Measurements from ENCODE around the gene ENPP3.
"Not testable (repeated sequence)": the region's sequence is repeated elsewhere in the genome, so short reads cannot be mapped to it uniquely, and the experiment has no call there.

ENPP3 gene

GRCh38 chr6:131687022-131687421, 49.9 kb downstream of the ENPP3 start:
- DNase-seq, result no peak

- DNase-seq, result no peak
Observed at GRCh38 chr6:131688286-131688685, 51.2 kb downstream of the ENPP3 start.

GRCh38 chr6:131692031-131692430, 54.9 kb downstream of the ENPP3 start:
- DNase-seq, result no peak

- DNase-seq, result no peak
Observed at GRCh38 chr6:131692589-131692988, 55.5 kb downstream of the ENPP3 start.

GRCh38 chr6:131693384-131693783, 56.3 kb downstream of the ENPP3 start:
- DNase-seq, result no peak

- peak; percentile 7 for DNase-seq
Observed at GRCh38 chr6:131694832-131695426, 57.8 kb downstream of the ENPP3 start.

- no peak for DNase-seq
Observed at GRCh38 chr6:131696956-131697355, 59.9 kb downstream of the ENPP3 start.

- DNase-seq, result not testable (repeated sequence)
Observed at GRCh38 chr6:131700851-131701250, 63.7 kb downstream of the ENPP3 start.

- not testable (repeated sequence) for DNase-seq
Observed at GRCh38 chr6:131703905-131704304, 66.8 kb downstream of the ENPP3 start.

GRCh38 chr6:131710917-131711316, 73.8 kb downstream of the ENPP3 start, which contains the start of gene CTAGE9:
Gene CTAGE9, minus strand, starts transcription at chr6:131711017. Its CDS starts 0 bp downstream, at chr6:131711017.
- DNase-seq, result not testable (repeated sequence)

- DNase-seq, result not testable (repeated sequence)
Observed at GRCh38 chr6:131715567-131715966, 78.5 kb downstream of the ENPP3 start.

- no peak for DNase-seq
Observed at GRCh38 chr6:131717836-131718542, 80.9 kb downstream of the ENPP3 start.

GRCh38 chr6:131721161-131721560, 84.1 kb downstream of the ENPP3 start:
- no peak for DNase-seq

GRCh38 chr6:131724114-131724513, 87.0 kb downstream of the ENPP3 start:
- DNase-seq, result no peak

- no peak for DNase-seq
Observed at GRCh38 chr6:131727467-131727866, 90.4 kb downstream of the ENPP3 start.

- no peak for DNase-seq
Observed at GRCh38 chr6:131727868-131728267, 90.8 kb downstream of the ENPP3 start.

GRCh38 chr6:131728296-131728939, 91.3 kb downstream of the ENPP3 start:
- DNase-seq, result no peak

- DNase-seq, result no peak
Observed at GRCh38 chr6:131729550-131729949, 92.4 kb downstream of the ENPP3 start.

- DNase-seq, result no peak
Observed at GRCh38 chr6:131730264-131730663, 93.2 kb downstream of the ENPP3 start.

- DNase-seq, result no peak
Observed at GRCh38 chr6:131731224-131731623, 94.1 kb downstream of the ENPP3 start.

- no peak for DNase-seq
Observed at GRCh38 chr6:131733376-131734016, 96.4 kb downstream of the ENPP3 start.

GRCh38 chr6:131736003-131736596, 99.0 kb downstream of the ENPP3 start:
- no peak for DNase-seq

GRCh38 chr6:131736811-131737210, 99.7 kb downstream of the ENPP3 start:
- DNase-seq, result no peak

Measured in NCI-H2171 treated with DMSO at 0.1 percent for 48 hours (cell line).